SK-N-SH (cell line): Measurements from ENCODE around the gene LRMDA.

Experiments used
- CHD2 ChIP-seq: fragments of 150-350 bp; IDR thresholded peaks from 2 replicates; pipeline ENCODE4 v1.6.1; 2018; ENCODE audit warnings: low read length; ENCODE audit not compliant: partially characterized antibody
- CTCF ChIP-seq: fragments of 200-600 bp; sonication (generic); IDR thresholded peaks from 2 replicates; pipeline ENCODE4 v1.6.1; 2017; ENCODE audit warnings: antibody characterized with exemption, mild to moderate bottlenecking, moderate library complexity
- EP300 ChIP-seq, 2 experiments: IDR thresholded peaks; 2 replicates each; pipeline versions ENCODE4 v1.4.0 to v1.6.1; 2012; ENCODE audit warnings: borderline replicate concordance in 1 of 2, low read depth in 1 of 2, low read length in 1 of 2
- GABPA ChIP-seq: IDR thresholded peaks from 2 replicates; pipeline ENCODE4 v1.4.0; 2012; ENCODE audit warnings: low read depth, mild to moderate bottlenecking
- GATA2 ChIP-seq: sonication (generic); formaldehyde crosslinking; IDR thresholded peaks from 2 replicates; pipeline ENCODE4 v1.5.0; 2020; ENCODE audit warnings: mild to moderate bottlenecking, missing genetic modification reagents
- MAX ChIP-seq: IDR thresholded peaks from 2 replicates; pipeline ENCODE4 v1.4.0; 2012; ENCODE audit warnings: low read depth
- POLR2AphosphoS5 ChIP-seq: IDR thresholded peaks from 2 replicates; pipeline ENCODE4 v1.6.1; 2012; ENCODE audit warnings: low read depth, low read length
- REST ChIP-seq: IDR thresholded peaks from 2 replicates; pipeline ENCODE4 v1.6.1; 2012; ENCODE audit warnings: mild to moderate bottlenecking, low read depth, low read length, moderate library complexity
- RXRA ChIP-seq: IDR thresholded peaks from 2 replicates; pipeline ENCODE4 v1.4.0; 2012; ENCODE audit warnings: low read depth, mild to moderate bottlenecking, borderline replicate concordance
- SIN3A ChIP-seq: IDR thresholded peaks from 2 replicates; pipeline ENCODE4 v1.6.1; 2012; ENCODE audit warnings: low read depth, mild to moderate bottlenecking, low read length, moderate library complexity, borderline replicate concordance
- TAF1 ChIP-seq: IDR thresholded peaks from 2 replicates; pipeline ENCODE4 v1.6.1; 2012; ENCODE audit warnings: low read depth, mild to moderate bottlenecking, low read length, moderate library complexity, borderline replicate concordance
- TEAD4 ChIP-seq: IDR thresholded peaks from 2 replicates; pipeline ENCODE4 v1.4.0; 2012; ENCODE audit warnings: mild to moderate bottlenecking, borderline replicate concordance; ENCODE audit not compliant: insufficient read depth

GRCh38 chr10:76523246-76523645 lies 1091.8 kb downstream of the LRMDA start:
- TF ChIP-seq SIN3A, result no peak
- no peak for TF ChIP-seq CTCF
- TF ChIP-seq GABPA, result no peak
- TF ChIP-seq CHD2, result no peak
- no peak for TF ChIP-seq TAF1
- no peak for TF ChIP-seq EP300 (IDR thresholded peaks at IDR 0.05; ENCODE audit: borderline replicate concordance in 1 of 2, low read depth in 1 of 2, low read length in 1 of 2)
- no peak for TF ChIP-seq POLR2AphosphoS5
- TF ChIP-seq MAX, result no peak
- no peak for TF ChIP-seq RXRA
- no peak for TF ChIP-seq TEAD4
- TF ChIP-seq GATA2 (CRISPR knock-in tag), result no peak
- TF ChIP-seq REST, result no peak
